GM21367 (cell line): Measurements from ENCODE around the gene ARPC5L.
A peak's percentile ranks its signal among the peaks of the same experiment; 100 is the strongest.
"Not testable (repeated sequence)": the region's sequence is repeated elsewhere in the genome, so short reads cannot be mapped to it uniquely, and the experiment has no call there.

Experiments
- ATAC-seq: cut with Tn5 transposase; IDR thresholded peaks from one replicate; pipeline ENCODE4 v1.9.1; 2021; ENCODE audit not compliant: unreplicated experiment

Gene ARPC5L

DNA sequence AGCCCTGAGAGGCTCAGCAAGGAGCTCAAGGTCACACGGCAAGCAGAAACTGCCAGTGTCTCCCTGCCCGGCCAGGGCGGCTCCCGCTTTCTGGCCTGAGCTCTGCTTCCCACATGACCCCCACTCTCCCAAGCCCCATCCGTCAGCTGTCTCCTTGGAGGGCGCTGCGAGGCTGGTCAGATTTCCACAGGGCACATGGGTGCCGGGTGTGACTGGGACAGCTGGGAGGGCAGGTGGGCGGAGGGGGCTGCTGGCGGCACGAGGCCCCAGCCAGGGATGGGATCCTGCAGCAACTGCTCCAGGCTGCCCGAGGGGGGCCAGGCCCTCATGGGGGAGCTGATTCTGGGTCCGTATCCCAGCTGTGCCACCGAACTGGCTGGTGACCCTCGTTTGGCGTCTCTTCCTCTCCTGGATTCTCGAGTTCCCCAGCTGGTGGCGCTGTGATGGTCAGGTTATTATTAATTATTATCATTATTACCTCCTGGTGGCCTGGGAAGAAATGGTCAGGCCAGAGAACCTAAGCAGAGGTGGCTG lies 21.6 kb upstream of the ARPC5L start:
- no peak for ATAC-seq

DNA sequence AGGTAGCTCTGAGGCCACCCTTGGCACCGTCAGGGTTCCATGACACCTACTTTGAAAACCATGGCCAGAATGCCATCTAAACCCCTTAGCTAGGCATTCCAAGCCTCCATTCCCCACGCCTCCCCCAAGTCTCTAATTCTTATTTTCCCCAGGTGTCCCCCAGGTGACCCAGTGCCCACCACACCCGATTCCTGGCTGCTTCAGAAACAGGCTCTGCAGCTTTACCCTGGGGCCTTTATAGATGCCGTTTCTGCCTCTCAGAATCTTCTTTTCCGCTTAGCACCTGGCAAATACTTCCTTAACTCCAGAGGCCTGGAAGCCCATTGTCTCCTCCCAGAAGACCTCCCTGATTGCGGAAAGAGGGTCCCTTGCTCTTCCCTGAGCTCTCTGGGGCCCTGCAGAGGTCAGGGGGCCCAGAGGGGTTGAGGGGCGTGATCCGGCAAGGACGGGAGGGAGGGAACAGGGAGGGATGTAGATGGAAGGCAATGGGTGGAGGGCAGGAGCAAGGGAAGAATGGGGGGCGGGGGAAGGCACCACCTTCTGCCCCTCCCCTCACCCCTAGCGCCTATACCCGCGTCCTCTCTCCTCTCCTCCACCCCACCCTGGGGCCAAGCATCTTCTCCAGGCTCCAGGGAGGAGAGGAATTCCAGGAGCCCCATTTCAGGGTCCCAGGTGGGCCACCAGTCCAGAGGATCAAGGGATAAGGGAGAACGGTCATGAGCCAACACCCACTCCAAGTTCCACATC lies 20.7 kb upstream of the ARPC5L start:
- ATAC-seq = no peak

DNA sequence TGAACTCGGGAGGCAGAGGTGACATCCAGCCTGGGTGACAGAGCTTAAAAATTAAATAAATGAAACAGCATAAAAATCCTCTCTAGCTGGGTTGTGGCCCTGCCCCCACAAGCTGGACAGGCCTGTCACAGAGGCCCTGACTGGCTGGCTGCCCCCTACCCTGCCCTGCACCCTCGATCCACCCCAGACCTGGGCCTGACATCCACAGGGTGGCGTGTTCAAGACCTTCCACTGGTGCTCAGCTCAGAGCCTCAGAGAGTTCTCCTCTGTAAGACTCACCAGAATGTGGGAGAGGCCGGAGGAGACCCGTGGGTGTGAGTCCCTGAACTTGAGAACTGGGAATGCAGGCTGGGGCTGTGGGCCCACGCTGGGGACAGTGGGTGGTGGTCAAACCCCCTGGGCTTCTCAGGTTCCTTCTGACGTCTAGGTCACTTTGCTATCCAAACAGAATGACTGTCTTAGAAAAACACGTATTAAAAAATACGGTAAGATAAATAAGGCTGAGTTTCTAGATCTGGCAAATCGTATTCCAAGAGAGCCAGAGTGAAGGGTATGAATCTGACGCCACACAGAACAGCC lies 18.4 kb upstream of the ARPC5L start:
- ATAC-seq = no peak

DNA sequence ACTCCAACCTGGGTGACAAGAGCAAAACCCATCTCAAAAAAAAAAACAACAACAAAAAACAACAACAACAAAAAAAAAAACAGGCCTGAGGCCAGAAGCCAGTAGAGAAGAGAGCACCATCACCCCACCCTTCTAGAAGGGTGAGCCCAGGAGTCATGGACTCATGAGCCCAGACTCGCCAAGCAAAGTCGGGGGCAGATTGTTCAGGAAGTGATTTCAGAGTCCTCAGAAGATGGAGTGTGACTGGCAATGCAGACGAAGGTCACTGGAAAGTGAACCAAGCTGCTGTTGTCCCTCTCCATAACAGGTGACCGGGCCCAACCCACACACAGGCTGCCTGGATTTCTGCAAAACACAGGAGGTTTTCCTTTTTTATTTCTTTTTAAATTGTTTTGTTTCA lies 17.6 kb upstream of the ARPC5L start:
- ATAC-seq = no peak

DNA sequence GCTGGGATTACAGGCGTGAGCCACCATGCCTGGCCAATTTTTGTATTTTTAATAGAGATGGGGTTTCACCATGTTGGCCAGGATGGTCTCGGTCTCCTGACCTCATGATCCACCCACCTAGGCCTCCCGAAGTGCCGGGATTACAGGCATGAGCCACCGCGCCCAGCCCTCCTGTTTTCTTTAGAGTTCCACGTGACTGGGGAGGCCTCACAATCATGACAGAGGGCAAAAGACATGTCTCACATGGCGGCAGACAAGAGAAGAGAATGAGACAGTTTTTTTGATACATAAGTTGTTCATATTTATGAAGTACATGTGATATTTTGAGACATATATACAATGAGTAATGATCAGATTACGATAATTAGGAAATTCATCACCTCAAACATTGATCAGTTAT lies 15.5 kb upstream of the ARPC5L start:
- not testable (repeated sequence) for ATAC-seq

DNA sequence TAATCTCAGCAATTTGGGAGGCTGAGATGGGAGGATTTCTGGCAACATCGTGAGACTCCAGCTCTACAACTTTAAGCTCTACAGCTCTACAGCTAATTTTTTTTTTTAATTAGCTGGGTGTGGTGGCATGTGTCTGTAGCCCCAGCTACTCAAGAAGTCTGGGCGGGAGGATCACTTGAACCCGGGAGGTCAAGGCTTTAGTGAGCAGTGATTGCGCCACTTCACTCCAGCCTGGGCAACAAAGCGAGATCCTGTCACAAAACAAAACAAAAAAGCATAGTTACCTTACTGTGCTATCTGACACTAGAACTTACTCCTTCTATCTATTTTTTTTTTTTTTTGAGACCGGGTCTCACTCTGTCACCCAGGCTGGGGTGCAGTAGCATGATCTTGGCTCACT lies 15.0 kb upstream of the ARPC5L start:
- ATAC-seq = no peak

DNA sequence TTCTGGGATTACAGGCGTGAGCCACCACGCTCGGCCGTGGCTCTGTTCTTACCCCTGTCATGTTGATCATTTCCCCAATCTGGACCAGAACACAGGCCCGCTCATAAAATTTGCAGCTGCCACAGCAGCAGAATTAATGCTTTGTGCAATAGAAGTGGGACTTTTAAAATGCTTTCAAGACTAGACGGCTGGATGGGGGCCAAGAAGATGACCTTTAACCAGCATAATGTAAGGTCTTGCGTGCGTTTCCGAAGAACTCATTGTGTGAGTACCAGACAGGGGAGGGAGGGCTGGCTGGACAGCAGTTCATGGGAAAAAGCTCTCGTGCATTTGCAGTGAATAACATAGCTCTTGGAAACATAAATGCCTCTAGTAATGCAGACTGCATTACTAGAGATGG lies 12.1 kb upstream of the ARPC5L start:
- ATAC-seq = no peak

DNA sequence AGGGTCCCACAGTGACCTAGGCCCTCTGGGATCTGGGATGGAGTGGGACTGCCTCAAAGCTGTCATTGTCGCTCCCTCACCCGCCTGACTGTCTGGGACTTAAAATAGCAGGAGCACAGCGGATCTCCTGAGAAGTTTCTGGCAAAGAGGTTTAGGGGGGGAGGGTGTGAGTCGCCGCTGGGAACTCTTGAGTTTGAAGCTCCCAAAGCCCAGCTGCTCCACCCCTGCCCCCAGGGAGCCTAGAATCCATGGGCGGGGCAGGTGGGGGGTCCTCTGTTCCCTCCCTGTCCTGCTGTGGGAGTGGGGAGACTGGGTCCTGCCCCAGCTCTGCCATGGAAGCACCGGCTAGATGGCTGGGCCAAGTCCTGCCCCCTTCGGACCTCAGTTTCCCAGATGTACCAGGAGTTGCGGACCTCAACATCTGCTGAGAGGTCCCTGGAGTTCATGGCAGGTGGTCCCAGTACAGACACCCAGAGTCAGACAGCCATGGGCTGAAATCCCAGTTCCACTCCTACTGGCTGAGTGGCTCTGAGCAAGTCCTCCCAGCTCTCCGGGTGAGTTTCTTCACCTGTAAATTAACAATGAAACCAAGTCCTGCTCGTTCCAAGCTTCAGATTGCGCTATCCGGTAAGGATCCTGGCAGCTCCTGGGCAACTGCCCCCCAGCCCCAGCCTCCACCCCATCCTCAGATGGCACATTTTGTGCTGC lies 9.7 kb upstream of the ARPC5L start:
- no peak for ATAC-seq

DNA sequence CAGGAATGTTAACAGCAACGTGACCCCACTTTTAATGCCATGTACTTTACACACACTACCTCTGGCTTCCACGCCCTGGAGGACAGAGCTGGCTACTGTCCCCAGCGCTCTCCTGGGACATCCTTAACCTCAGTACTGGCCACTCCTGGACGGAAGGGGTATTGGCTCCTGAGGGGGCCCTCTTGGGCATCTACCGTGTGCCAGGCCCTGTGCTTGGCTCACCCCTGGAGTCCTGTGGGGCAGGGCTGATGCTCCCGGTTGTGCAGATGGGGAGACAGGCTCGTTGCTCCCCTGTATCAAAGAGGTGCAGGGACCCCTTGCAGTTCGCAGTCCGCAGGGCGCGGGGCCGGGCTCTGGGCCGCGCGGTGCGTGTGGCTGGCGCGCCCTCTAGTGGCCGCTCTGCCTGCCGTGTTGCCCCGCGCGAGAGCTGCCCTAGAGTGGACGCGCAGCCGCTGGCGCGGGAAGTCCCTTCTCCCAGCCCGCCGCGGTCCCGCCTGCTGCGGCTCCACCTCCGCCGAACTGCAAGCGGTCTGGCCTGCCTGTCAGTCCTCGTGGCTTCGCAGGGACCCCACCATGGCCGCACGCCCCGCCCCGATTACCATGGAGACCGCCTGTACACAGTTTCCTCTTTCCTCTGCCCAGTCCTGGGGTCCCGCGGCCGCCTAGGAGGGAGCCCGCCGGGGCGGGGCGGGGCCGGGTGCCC lies 8.9 kb upstream of the ARPC5L start, which contains the start of gene WDR38:
Gene WDR38 (plus strand): TSS at position 632 of the 703 bp plus-strand sequence. CDS start 72 bp downstream, outside the sequence.
- ATAC-seq = peak; percentile 49

DNA sequence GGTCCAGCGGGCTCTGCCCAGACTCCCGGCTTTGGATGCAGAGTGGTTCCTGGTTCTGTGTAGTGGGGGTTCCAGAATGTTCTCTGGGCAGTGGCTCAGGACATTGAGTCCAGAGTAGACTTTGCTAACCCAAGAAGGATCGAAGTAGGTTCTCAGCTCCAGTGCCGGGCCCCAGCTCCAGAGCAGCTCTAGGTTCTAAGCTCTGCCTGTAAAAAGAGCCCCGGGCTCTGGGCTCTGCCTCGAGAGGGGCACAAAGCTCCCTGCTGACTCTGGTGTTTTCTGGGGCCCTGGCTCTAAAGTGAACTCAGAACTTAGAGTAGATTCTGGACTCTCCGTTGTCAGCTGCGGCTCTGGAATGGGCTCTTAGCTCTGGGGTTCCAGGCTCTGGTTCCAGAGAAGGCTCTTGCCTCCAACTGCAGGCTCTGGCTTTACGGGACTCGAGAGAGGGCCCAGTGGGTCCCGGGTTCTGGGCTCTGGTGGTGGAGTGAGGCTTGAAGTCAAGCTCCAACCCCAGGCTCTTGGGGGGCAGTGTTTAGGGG lies 8.3 kb upstream of the ARPC5L start:
- ATAC-seq = no peak

DNA sequence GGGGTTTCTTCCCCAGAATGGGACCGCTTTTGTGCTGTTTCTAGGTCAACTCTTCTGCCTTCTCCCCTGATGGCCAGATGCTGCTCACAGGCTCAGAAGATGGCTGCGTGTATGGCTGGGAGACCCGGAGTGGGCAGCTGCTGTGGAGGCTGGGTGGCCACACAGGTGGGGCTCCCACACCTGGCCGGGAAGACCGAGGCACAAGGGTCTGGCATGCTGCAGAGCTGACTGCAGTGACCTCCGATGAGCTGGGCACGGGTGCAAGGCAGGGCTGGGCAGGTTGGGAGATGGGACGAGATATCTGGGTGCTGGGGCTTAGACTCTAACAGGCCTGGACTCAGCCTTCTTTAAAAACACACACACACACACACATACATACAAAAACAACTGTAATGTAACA lies 7.8 kb upstream of the ARPC5L start:
- no peak for ATAC-seq

DNA sequence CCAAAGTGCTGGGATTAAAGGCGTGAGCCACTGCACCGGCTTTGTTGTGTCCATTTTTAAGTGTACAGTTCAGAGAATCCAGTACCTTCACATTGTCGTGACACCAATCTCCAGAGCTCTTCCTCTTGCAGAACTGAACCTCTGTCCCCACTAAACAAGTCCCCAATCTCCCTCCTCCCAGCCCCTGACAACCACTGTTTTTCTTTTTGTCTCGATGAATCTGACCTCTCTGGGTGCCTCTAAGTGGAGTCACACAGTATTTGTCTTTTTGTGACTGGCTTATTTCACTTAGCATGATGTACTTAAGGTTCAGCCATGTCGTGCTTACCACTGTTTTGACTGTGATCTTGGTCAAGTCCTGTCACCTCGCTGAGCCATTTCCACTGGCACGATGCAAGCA lies 7.1 kb upstream of the ARPC5L start:
- no peak for ATAC-seq

DNA sequence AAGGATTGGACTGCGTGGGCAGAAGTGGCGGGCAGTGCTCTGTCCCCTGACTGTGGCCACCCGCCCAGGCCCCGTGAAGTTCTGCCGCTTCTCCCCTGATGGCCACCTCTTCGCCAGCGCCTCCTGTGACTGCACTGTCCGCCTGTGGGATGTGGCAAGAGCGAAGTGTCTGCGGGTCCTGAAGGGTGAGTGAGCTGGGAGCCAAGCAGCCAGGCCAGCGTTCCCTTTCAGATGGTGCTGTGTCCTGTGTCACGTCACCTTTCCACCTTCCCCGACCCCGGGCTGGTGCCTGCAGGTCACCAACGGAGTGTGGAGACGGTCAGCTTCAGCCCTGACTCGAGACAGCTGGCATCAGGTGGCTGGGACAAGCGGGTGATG lies 6.4 kb upstream of the ARPC5L start:
- ATAC-seq = no peak

DNA sequence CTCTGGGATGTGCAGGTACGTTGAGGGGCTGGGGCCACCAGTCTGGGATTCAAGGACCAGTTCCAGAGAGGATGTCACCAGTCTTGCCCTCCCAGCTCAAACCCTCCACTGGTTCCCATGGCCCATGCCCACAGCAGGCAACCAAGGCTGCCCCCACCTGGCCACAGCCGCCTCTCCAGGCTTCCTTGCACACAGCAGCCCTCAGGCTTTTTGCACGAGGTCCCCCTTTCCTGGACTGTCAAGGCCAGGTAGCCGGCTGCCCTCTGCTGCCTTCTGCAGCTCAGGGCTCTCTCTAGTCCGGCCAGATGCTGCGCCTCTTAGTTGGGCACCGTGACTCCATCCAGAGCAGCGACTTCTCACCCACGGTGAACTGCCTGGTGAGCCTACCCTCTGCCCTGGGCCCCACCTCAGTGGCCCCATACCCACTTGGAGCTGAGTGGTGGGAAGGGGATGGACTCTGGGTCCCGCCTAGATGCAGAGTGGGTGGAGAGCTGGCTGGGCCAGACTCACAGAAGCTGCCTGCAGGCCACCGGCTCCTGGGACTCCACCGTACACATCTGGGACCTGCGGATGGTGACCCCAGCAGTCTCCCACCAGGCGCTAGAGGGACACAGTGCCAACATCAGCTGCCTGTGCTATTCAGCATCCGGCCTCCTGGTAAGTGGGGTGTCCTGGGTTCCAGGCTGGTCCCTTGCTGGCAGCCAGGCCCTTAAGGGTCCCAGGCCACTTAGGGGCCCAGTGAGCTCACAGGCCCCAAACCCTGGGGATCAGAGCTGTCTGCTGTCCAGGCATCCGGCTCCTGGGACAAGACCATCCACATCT lies 5.8 kb upstream of the ARPC5L start:
- ATAC-seq = no peak

DNA sequence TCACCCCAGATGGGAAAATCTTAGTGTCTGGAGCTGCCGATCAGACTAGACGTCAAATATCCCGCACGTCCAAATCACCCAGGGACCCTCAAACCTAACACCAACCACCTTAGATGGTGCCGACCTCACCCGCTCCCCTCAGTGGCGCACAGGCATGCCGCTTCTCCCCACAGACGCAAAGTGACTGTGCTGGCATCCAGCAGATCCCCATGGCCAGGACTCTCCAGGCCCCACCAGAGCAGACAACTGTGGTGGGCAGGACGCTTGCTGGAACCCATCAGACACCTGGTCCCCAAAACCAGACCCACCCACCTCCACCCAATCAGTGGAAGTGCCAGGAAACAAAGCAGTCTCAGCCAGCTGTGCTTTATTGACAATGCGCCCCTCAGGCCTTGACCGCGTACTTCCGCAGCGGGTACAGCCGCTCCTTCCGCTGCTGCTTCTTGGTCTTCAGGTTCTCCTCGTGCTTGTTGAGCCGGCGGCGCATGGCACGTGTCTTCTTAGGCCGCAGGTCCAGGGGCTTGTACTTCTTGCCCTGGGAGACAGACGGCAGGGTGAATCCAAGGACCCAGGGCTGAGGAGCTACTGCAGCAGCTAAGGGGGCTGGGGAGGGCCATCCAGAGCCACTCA lies 4.3 kb upstream of the ARPC5L start:
- ATAC-seq = no peak

DNA sequence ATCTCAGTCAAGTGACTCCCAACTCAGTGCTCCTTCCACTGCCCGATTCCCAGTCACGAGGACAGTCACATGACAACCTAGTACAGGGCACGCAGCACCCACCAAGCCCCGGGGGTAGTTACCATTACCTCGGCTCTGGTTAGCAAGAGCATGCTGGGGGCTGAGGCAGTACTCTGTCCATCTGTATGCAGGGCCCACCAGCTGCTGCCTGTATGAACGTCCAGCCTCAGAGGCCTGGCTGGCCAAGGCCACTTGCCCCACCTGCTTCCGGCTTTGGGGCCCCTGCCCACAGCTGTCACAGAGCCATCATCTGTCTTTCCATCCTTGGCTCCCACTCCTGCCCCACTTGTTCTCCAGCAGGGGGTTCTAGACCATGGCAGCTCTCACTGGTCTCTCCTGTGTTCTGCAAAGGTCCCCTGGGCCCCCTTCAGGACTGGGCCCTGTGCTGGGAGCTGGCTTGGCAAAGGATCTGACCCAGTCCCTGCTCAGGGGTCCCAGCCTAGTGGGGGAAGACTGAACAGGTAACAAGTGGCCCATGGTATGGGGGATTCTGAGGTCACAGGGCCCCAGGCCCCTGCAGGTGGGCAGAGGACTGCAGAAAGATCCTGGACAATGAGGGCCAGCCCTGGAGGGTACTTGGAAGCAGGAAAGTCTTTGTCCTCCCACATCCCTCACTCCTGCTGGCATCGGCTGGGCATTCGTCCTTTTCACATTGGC lies 3.4 kb upstream of the ARPC5L start:
- ATAC-seq = no peak

DNA sequence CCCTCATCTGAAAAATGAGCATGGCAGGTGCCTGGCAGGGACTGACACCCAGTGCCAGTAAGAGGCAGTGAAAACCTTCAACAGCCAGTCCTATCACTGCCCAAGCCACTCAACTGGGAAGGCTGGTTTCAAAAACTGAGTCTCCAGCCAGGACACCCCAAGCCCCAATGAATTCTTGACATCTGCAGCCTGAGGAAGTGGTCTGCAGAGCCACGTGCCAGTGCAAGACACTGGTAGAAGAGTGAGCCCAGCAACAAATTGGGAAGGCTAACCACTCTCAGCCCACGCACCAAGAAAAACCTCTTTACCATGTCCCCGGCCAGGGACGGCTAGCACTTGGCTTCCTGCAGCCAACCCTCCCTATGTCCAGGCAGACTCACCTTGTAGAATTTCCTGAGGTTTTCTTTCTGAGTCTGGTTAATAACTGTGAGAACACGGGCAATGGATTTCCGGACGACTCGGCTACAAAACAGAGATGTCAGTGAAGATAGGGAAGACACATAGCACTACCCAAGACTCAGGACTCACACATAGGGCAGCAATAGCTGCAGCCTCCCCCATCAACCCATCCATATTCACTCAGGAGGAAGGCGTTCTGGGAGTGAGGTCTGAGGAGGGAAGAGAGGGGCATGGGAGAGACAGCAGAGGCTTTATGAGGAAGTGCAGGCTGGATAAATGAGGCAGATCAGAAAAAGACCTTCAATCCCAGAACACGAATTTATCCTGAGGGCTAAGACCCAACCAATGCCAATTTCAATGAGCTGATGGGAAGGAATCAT lies 1.9 kb upstream of the ARPC5L start:
- ATAC-seq = no peak

DNA sequence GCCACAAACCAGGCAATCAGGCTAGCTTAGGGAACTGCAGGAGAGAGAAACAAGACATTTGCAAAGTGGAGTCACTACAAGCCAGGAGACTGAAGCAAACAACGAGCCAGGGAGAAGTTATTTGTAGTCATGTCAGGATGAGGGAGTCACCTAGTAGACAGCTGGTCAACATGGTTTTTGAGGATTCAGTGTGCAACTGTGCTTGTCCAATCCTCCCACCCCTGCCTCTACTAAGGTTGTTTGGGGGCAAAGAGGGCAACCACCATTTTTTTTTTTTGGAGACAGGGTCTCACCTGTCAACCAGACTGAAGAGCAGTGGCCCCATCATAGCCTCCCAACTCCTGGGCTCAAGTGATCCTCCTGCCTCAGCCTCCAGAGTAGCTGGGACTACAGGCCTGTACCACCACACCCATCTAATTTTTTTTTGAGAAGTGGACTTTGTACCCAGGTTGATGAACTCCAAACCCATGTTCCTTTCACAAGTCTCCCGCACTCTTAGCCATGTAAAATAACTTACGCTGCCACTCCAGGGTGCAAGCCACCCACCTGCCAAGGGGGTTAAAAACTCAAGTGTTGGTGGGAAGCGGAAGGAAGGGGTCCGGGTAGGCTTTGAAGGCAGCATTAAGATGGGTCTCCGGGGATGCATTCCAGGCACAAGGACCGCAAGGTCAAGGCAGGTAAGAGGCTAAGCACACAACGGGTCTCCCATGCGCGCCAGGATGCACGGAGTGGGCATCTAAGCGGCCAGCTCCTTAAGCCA lies 1.2 kb upstream of the ARPC5L start:
- no peak for ATAC-seq
